Stimulated activated CD4-positive, alpha-beta T cell treated with anti-CD3 and anti-CD28 coated beads, Interleukin-1b, Interleukin-23, amount 100 ng/mL, for 24 hours (primary cell): ENCODE results near the gene SLC22A23.
A peak's percentile ranks its signal among the peaks of the same experiment; 100 is the strongest.

Experiments
- DNase-seq, 4 experiments: peaks; one replicate each; pipeline ENCODE4 v3.0.0-alpha.2; 2020; ENCODE audit warnings: low read depth in 4 of 4, low spot score in 1 of 4

Gene SLC22A23

GRCh38 chr6:3356056-3356823 is 100.6 kb downstream of the SLC22A23 start:
- peak in 2 of 4 experiments; percentile 12 to 28 for DNase-seq

GRCh38 chr6:3355358-3356055 is 101.3 kb downstream of the SLC22A23 start:
- DNase-seq: peak in 1 of 4 experiments; percentile 12

GRCh38 chr6:3355011-3355357 is 101.9 kb downstream of the SLC22A23 start:
- no peak for DNase-seq

GRCh38 chr6:3353939-3354338 is 102.9 kb downstream of the SLC22A23 start:
- no peak for DNase-seq

- DNase-seq: no peak
These were observed 103.5 kb downstream of the SLC22A23 start for GRCh38 chr6:3353213-3353903.

GRCh38 chr6:3352678-3353077 is 104.2 kb downstream of the SLC22A23 start:
- DNase-seq: no peak

GRCh38 chr6:3351829-3352524 is 104.9 kb downstream of the SLC22A23 start:
- no peak for DNase-seq

GRCh38 chr6:3351105-3351676 is 105.7 kb downstream of the SLC22A23 start:
- no peak for DNase-seq

GRCh38 chr6:3350252-3350796 is 106.5 kb downstream of the SLC22A23 start:
- DNase-seq: no peak

- DNase-seq: no peak
These were observed 107.2 kb downstream of the SLC22A23 start for GRCh38 chr6:3349388-3350251.

GRCh38 chr6:3348821-3349220 is 108.0 kb downstream of the SLC22A23 start:
- DNase-seq: no peak

GRCh38 chr6:3347826-3348225 is 109.0 kb downstream of the SLC22A23 start:
- DNase-seq: no peak

GRCh38 chr6:3347247-3347646 is 109.6 kb downstream of the SLC22A23 start:
- DNase-seq: no peak

GRCh38 chr6:3346476-3346875 is 110.4 kb downstream of the SLC22A23 start:
- no peak for DNase-seq

GRCh38 chr6:3345836-3346235 is 111.0 kb downstream of the SLC22A23 start:
- no peak for DNase-seq

- no peak for DNase-seq
These were observed 113.6 kb downstream of the SLC22A23 start for GRCh38 chr6:3343089-3343883.

- DNase-seq: no peak
These were observed 115.4 kb downstream of the SLC22A23 start for GRCh38 chr6:3341467-3341866.

- DNase-seq: no peak
These were observed 116.0 kb downstream of the SLC22A23 start for GRCh38 chr6:3340894-3341293.

GRCh38 chr6:3340358-3340802 is 116.5 kb downstream of the SLC22A23 start:
- DNase-seq: no peak
